ENCODE data around the gene JAML. TPM values are rescaled to one million over a fixed set of nuclear protein-coding genes. Genes with fewer than 3 reads are reported as not detected.

The JAML gene
- total RNA-seq, 2 experiments from 2014 or later = 181 to 189 TPM

DNA sequence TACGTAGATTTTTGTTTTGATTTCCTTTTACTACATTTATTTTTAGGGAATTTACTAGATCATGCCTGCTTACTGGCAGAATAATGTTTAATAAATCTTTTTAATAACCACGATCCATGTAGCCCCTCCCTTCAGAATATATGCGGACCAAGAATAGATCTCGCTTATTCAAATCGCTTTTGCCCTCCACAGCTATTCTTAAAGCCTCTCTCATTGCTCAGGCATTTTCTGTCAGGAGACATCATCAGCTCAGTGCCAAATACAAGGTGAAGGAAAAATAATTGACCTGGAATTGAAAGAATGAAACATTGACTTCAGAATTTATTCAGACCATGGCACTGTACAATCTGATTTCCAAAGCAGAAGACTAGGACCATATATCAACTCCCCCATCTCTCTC lies 10.0 kb upstream of the JAML start:
- Mint-ChIP-seq H3K4me3 (no peak overlapping the region), H3K36me3 (peaks cover 30% of the 10 kb centered on the region), H3K27ac (no peak overlapping the region), H3K4me1 (peaks cover 27% of the 10 kb centered on the region), H3K27me3 (no peaks in the 10 kb centered on the region), H3K9me3 (no peaks in the 10 kb centered on the region)
- POLR2A ChIA-PET = interaction anchor here (0.6 kb wide), 1 partner anchor 33 kb away, joined by 3 read pairs; no protein-coding TSS in a partner anchor
- DNase-seq (no peak), ATAC-seq (ENCODE audit: low read depth) (no peak)

DNA sequence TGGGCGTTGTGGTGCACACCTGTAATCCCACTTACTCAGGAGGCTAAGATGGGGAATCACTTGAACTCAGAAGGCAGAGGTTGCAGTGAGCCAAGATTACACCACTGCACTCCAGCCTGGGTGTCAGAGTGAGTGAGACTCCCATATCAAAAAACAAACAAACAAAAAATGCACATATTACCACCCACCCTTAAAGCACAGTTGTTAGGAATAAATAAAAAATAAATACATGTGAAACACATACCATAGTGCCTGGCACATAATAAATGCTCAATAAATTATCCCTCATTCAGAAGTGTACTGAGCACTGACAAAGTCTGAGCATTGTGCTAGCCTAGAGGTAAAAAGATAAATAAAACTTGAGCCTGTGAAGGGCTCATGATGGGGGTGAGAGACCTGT lies 9.0 kb upstream of the JAML start:
- Mint-ChIP-seq H3K27ac (no peak overlapping the region), H3K4me3 (no peak overlapping the region), H3K4me1 (peaks cover 19% of the 10 kb centered on the region), H3K27me3 (no peaks in the 10 kb centered on the region), H3K9me3 (no peaks in the 10 kb centered on the region), H3K36me3 (peaks cover 31% of the 10 kb centered on the region)
- POLR2A ChIA-PET = no interaction called here
- ATAC-seq (ENCODE audit: low read depth) = no peak
- no peak for DNase-seq

DNA sequence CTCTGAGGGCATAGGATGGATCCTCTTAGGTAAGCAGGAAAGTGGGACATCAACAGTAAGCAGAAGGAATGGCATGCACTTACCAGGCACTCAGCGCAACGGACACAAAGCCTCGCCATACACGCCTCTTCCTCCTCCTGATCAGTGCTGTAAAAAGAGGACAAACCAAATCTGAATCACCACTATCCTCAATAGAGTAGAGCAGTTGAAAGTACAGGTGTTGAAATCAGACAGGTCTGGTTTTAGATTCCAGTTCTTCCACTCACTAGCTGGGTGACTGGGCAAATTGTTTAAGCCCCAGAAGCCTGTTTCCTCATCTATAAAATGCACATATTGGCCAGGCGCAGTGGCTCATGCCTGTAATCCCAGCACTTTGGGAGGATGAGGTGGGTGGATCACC lies 8.6 kb upstream of the JAML start:
- POLR2A ChIA-PET = no interaction called here
- Mint-ChIP-seq H3K36me3 (peaks cover 27% of the 10 kb centered on the region), H3K4me3 (no peak overlapping the region), H3K27ac (peak overlapping the region; percentile 2), H3K9me3 (no peaks in the 10 kb centered on the region), H3K4me1 (peaks cover 18% of the 10 kb centered on the region), H3K27me3 (no peaks in the 10 kb centered on the region)
- ATAC-seq (ENCODE audit: low read depth) = no peak
- DNase-seq = no peak

DNA sequence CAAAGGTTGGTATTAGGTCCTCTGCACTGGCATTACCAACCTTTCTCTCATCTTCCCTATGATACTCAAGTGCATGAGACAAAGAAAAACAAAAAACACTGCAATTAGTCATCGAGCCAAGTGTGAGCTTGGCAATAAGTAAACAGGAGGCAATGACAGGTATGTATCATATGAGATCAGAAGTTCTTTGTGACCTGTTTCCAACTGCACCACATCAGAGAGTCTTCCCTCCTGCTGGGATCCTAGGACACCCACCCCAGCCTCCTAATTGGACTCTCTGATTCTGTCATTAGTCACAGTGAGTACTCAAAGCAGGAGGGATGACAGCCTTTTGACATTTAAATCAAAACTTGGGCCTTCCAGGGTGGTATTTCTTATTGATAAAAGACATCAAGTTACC lies 7.8 kb upstream of the JAML start:
- no peak overlapping the region for H3K27ac Mint-ChIP-seq
- H3K27me3 Mint-ChIP-seq = no peaks in the 10 kb centered on the region
- peaks cover 23% of the 10 kb centered on the region for H3K4me1 Mint-ChIP-seq
- POLR2A ChIA-PET = no interaction called here
- no peak for DNase-seq
- peaks cover 26% of the 10 kb centered on the region for H3K36me3 Mint-ChIP-seq
- no peak overlapping the region for H3K4me3 Mint-ChIP-seq
- no peak for ATAC-seq (ENCODE audit: low read depth)
- H3K9me3 Mint-ChIP-seq = no peaks in the 10 kb centered on the region

DNA sequence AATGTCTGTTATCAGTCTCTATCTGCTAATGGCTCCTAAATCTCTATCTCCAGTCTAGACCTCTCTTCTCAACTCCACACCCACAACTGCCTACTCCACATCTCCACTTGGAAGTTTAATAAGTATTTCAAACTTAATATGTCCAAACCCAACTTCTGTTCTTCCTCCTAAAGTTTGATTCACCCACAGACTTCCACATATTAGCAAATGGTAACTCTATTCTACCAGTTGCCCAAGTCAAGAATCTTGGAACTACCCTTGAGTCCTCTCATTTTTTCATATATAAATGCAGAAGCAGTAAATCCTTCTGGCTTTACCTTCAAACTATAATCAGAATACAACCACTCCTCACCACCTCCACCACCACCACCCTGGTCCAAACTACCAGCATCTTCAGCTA lies 6.7 kb upstream of the JAML start:
- peaks cover 35% of the 10 kb centered on the region for H3K4me1 Mint-ChIP-seq
- POLR2A ChIA-PET = interaction anchor here (1.3 kb wide), 1 partner anchor 9 kb away, joined by 3 read pairs; no protein-coding TSS in a partner anchor
- H3K27me3 Mint-ChIP-seq = no peaks in the 10 kb centered on the region
- peaks cover 29% of the 10 kb centered on the region for H3K36me3 Mint-ChIP-seq
- no peak overlapping the region for H3K4me3 Mint-ChIP-seq
- DNase-seq (no peak), ATAC-seq (ENCODE audit: low read depth) (no peak)
- no peak overlapping the region for H3K27ac Mint-ChIP-seq
- no peaks in the 10 kb centered on the region for H3K9me3 Mint-ChIP-seq

DNA sequence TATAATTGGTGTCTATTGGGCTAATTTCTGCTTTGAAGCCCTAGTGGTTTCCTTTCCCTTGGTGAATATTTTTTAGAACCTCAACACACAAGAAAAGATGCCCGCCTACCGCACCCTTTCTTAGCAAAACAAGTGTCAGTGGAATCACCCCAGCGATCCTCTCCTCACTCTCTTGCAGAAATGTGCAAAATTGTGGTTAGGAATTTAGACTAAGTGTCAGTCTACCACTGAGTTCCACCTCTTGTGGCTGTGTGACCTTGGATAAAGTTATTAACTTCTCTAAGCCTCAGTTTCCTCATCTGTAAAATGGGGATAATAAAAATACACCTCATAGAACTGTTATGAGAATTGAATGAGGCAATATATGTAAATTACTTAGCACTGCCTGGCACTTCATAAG lies 5.3 kb upstream of the JAML start:
- DNase-seq (no peak), ATAC-seq (ENCODE audit: low read depth) (peak; percentile 17)
- peak overlapping the region; percentile 81 for H3K27ac Mint-ChIP-seq
- H3K27me3 Mint-ChIP-seq = no peaks in the 10 kb centered on the region
- peaks cover 29% of the 10 kb centered on the region for H3K36me3 Mint-ChIP-seq
- POLR2A ChIA-PET = interaction anchor here (1.2 to 2.2 kb wide), 5 partner anchors 9 to 129 kb away, joined by 3 to 16 read pairs (median 5); partner anchors contain the start of genes MPZL3 and UBE4A
- H3K9me3 Mint-ChIP-seq = no peaks in the 10 kb centered on the region
- peaks cover 42% of the 10 kb centered on the region for H3K4me1 Mint-ChIP-seq
- H3K4me3 Mint-ChIP-seq = no peak overlapping the region

DNA sequence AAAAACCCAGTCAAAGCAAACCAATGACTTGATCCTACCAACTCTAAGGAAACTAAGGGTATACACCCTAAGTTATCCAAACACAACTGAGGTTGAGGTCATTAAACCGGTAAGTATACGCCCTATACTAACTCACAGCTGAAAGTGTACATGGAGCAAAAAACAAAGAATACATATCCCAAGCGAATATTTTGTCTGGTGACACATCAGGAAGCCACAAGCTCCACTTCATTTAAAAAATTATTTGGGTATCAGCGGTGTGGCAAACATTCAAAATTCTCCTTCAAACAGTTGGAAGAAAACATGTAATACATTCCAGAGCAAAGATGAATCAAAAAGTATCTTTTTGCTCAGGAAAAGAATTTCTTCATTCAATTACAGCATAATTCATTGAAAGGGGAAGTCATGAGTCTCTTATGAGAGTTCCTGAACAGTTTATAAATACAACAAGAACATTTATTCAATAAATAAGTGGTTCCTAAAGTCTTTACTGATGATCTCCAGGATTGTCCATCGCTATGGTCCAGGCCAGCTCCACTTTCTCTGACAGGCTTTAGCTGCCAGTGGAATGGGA lies 4.5 kb upstream of the JAML start:
- POLR2A ChIA-PET = interaction anchor here (1.2 to 2.2 kb wide), 5 partner anchors 10 to 130 kb away, joined by 3 to 16 read pairs (median 5); partner anchors contain the start of genes MPZL3 and UBE4A
- Mint-ChIP-seq H3K4me1 (peaks cover 46% of the 10 kb centered on the region), H3K36me3 (peaks cover 28% of the 10 kb centered on the region), H3K4me3 (peak overlapping the region; percentile 48), H3K9me3 (no peaks in the 10 kb centered on the region), H3K27me3 (no peaks in the 10 kb centered on the region), H3K27ac (peak overlapping the region; percentile 81)
- DNase-seq (no peak), ATAC-seq (ENCODE audit: low read depth) (no peak)

DNA sequence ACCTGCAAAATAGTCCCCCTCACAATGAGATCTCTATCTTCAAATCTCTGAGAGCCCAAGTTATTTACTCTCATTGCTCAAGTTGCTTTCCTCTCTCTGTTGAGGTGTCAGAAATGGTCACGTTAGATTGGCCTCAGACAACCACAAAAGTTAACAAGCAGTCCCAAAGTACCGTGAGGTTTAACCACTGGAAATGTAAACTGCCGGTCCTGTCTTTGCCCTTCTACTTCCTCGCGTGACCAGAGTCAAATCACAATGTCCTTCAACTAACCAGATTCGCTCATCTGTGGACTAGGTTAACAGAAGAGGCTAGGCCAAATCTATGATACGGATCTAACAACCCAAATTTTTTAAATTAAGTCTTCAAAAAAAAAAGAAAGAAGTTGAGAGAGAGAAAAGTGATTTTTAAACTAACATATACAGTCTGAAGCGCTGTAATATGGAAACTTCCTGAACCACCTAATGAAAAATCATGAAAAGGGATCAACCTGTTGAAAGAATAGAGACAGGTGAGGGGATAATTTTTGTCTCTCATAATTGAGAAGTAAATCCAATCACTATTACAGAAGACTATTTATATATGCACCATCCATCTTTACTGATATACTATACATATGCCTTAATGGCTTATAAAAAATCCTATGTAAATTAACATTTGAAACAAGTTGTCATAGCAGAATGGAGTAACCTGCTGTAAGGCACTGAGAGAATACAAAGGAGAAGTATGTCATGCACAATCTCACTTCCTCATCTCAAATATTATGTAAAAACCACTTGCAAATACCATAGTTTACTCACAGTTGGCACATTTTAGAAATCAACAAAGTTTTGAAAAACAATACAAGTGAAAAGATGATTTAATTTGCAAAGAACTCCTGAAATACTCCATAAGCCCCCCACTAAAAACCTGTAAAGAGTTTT lies 3.3 kb upstream of the JAML start:
- ATAC-seq (ENCODE audit: low read depth) = no peak
- Mint-ChIP-seq H3K36me3 (peaks cover 22% of the 10 kb centered on the region), H3K27ac (peak overlapping the region; percentile 95), H3K4me1 (peaks cover 43% of the 10 kb centered on the region), H3K9me3 (no peaks in the 10 kb centered on the region), H3K27me3 (no peaks in the 10 kb centered on the region), H3K4me3 (peak overlapping the region; percentile 63)
- POLR2A ChIA-PET = interaction anchor here (2.2 to 4.6 kb wide), 3 partner anchors 11 to 23 kb away, joined by 16 to 73 read pairs (median 39); partner anchors contain the start of gene MPZL3
- no peak for DNase-seq

DNA sequence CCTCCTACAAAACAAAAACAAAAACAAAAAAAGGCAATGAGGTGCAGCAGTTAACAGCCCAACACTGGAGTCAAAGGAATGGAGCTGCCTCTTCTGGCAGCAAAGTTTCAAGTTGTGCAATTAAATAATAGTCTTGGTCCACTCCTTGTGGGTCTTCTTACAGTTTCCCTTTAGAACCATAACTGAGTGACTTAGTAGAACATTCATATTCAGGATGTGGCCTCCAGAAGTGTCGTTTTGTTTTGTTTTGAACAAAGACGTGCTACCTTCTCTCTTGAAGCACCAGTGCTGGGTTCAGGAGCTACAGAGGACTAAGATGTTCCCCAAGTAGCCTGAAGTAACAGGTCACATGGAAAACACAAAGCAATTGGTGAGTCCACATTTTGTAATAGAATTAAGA lies 2.0 kb upstream of the JAML start:
- POLR2A ChIA-PET = interaction anchor here (0.8 to 5.3 kb wide), 12 partner anchors 12 to 868 kb away, joined by 3 to 73 read pairs (median 6); partner anchors contain the start of genes CD3D, CD3E, CD3G and MPZL3
- Mint-ChIP-seq H3K27ac (peak overlapping the region; percentile 95), H3K9me3 (no peaks in the 10 kb centered on the region), H3K4me3 (peak overlapping the region; percentile 63), H3K27me3 (no peaks in the 10 kb centered on the region), H3K36me3 (peaks cover 21% of the 10 kb centered on the region), H3K4me1 (peaks cover 54% of the 10 kb centered on the region)
- DNase-seq (no peak), ATAC-seq (ENCODE audit: low read depth) (peak; percentile 35)

DNA sequence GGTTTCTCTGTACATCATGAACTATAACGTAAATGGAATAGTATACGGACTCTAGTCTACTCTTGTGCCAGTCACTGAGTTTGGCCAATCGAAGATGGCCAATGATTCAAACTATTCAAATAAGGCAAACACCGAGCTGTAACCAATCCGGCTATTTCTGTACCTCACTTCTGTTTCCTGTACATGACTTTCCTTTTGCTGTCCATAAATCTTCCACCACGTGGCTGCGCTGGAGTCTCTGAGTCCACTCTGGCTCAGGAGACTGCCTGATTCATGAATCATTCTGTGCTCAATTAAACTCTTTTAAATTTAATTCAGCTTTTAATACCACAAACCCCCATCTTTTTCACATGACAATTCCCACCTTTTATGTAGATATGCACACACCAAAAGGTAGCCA lies 1.5 kb upstream of the JAML start:
- peak overlapping the region; percentile 95 for H3K27ac Mint-ChIP-seq
- peak overlapping the region; percentile 63 for H3K4me3 Mint-ChIP-seq
- POLR2A ChIA-PET = interaction anchor here (0.5 to 5.3 kb wide), 13 partner anchors 11 to 869 kb away, joined by 3 to 73 read pairs (median 6); partner anchors contain the start of genes CD3D, CD3E, CD3G and MPZL3
- H3K4me1 Mint-ChIP-seq = peaks cover 58% of the 10 kb centered on the region
- ATAC-seq (ENCODE audit: low read depth) = no peak
- no peaks in the 10 kb centered on the region for H3K27me3 Mint-ChIP-seq
- H3K36me3 Mint-ChIP-seq = peaks cover 21% of the 10 kb centered on the region
- H3K9me3 Mint-ChIP-seq = no peaks in the 10 kb centered on the region
- no peak for DNase-seq

DNA sequence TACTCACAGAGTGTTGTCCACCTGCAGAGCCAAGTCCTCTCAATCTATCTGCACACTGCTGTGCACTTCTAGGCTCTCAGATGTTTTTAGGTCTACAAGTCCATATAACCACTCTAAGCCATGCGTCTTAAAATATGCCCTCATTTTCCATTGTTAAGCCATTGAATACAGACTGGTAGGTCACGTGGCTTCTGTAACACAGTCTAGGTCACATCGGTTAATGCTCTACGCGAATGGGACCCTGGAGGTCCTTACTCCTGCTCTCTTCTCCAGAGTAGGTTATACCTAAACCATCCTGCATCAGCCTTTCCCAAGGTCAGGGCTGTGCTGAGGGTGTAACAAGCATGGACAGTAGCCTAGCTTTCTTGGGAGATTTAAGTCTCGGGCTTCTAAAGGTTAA lies 819 bp downstream of the JAML start:
- DNase-seq = no peak
- peak overlapping the region; percentile 93 for H3K27ac Mint-ChIP-seq
- H3K9me3 Mint-ChIP-seq = no peaks in the 10 kb centered on the region
- POLR2A ChIA-PET = interaction anchor here (0.7 to 5.3 kb wide), 17 partner anchors 9 to 238 kb away, joined by 3 to 73 read pairs (median 4); partner anchors contain the start of genes CD3D, CD3E, CD3G and IL10RA
- H3K4me1 Mint-ChIP-seq = peaks cover 80% of the 10 kb centered on the region
- ATAC-seq (ENCODE audit: low read depth) = peak; percentile 44
- H3K27me3 Mint-ChIP-seq = no peaks in the 10 kb centered on the region
- peak overlapping the region; percentile 90 for H3K4me3 Mint-ChIP-seq
- peaks cover 24% of the 10 kb centered on the region for H3K36me3 Mint-ChIP-seq

DNA sequence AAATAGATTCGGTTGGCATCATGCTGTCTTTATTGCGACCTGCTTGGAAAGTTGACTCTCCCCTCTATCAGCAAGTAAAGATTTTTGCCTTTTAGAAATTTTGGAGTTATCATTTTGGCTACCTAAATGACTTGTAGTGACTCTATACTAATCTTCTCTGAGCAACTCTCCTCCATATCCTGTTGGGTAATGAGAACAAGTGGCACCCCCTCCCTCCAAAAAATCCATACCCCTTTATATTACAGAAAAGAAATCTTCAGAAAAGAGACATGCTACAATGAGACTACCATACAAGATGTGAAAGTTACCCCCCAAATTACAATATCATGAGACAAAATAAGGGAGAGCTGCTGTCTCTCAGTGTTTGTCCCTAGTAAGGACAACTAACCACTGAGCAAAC lies 1.2 kb downstream of the JAML start:
- peaks cover 83% of the 10 kb centered on the region for H3K4me1 Mint-ChIP-seq
- no peaks in the 10 kb centered on the region for H3K9me3 Mint-ChIP-seq
- DNase-seq = no peak
- H3K4me3 Mint-ChIP-seq = peak overlapping the region; percentile 90
- POLR2A ChIA-PET = interaction anchor here (1.0 to 5.3 kb wide), 7 partner anchors 8 to 119 kb away, joined by 4 to 73 read pairs (median 39); partner anchors contain the start of genes CD3D, CD3E, CD3G and MPZL3
- peak; percentile 17 for ATAC-seq (ENCODE audit: low read depth)
- H3K36me3 Mint-ChIP-seq = peaks cover 24% of the 10 kb centered on the region
- H3K27ac Mint-ChIP-seq = peak overlapping the region; percentile 93
- H3K27me3 Mint-ChIP-seq = no peaks in the 10 kb centered on the region

DNA sequence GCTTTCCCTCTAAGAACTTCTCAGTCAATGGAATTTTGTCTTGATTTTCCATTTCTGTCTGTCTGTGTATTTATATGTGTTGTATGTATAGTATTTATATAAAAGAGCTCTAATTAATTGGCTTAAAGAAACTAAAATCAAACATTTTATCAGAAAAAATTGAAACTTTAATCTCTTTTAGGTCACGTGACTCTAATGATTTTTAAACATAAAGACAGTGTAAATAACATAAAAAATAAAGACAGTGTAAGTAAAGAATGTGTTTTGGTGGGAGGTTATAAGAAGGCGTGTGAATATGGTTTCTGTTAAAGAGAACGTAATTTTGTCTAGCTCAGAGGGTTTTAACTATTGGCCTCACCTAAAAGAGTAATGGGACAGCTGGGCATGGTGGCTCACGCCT lies 2.4 kb downstream of the JAML start:
- POLR2A ChIA-PET = interaction anchor here (0.7 to 12.2 kb wide), 7 partner anchors 9 to 120 kb away, joined by 3 to 118 read pairs (median 5); partner anchors contain the start of gene CD3D
- H3K9me3 Mint-ChIP-seq = no peaks in the 10 kb centered on the region
- peak overlapping the region; percentile 85 for H3K4me3 Mint-ChIP-seq
- H3K4me1 Mint-ChIP-seq = peaks cover 82% of the 10 kb centered on the region
- peaks cover 27% of the 10 kb centered on the region for H3K36me3 Mint-ChIP-seq
- no peaks in the 10 kb centered on the region for H3K27me3 Mint-ChIP-seq
- H3K27ac Mint-ChIP-seq = peak overlapping the region; percentile 94
- DNase-seq = no peak
- ATAC-seq (ENCODE audit: low read depth) = no peak

Data from activated naive CD8-positive, alpha-beta T cell treated with anti-CD3 and anti-CD28 coated beads, Interleukin-2, amount 10 ng/mL, durations not matched to agents 7 days and 5 days (primary cell).